ENCODE measurements around the gene ARSK. TPM values are rescaled to one million over a fixed set of nuclear protein-coding genes. Genes with fewer than 3 reads are reported as not detected.

Gene ARSK
- total RNA-seq = 6.7 and 8.2 TPM in 2 replicates

GRCh38 chr5:95554647-95555548, at the start of gene ARSK, which contains the start of gene SKIC3:
ARSK (plus strand) TSS chr5:95555101; CDS start chr5:95555279, 178 bp downstream.
SKIC3 (minus strand) TSS chr5:95554977; CDS start chr5:95547150, 7,827 bp downstream.
- Histone ChIP-seq H3K36me3 (ENCODE audit: control insufficient read depth, insufficient read depth, low read length) (no peaks in the 10 kb centered on the region), H3K4me3 (ENCODE audit: low read depth, low read length) (peak within 1 kb of the TSS; percentile 93), H3K27me3 (ENCODE audit: control insufficient read depth, insufficient read depth, low read length) (no peaks in the 10 kb centered on the region)
- DNase-seq (ENCODE audit: low read depth) = peak; percentile 94
- TF ChIP-seq CTCF (IDR thresholded peaks at IDR 0.05; ENCODE audit: insufficient read depth, low read length, poor library complexity, severe bottlenecking) = peak; percentile 31

- Histone ChIP-seq H3K4me3 (ENCODE audit: low read depth, low read length) (no peak overlapping the region), H3K36me3 (ENCODE audit: control insufficient read depth, insufficient read depth, low read length) (no peaks in the 10 kb centered on the region)
- no peak for DNase-seq (ENCODE audit: low read depth)
Observed at GRCh38 chr5:95508550-95508949, 46.4 kb upstream of the ARSK start.

GRCh38 chr5:95511606-95512005, 43.3 kb upstream of the ARSK start:
- no peak for TF ChIP-seq CTCF (IDR thresholded peaks at IDR 0.05; ENCODE audit: insufficient read depth, low read length, poor library complexity, severe bottlenecking)
- H3K36me3 ChIP-seq (ENCODE audit: control insufficient read depth, insufficient read depth, low read length) = no peaks in the 10 kb centered on the region

More at GRCh38 chr5:95508550-95508949, 46.4 kb upstream of the ARSK start:
- TF ChIP-seq CTCF (IDR thresholded peaks at IDR 0.05; ENCODE audit: insufficient read depth, low read length, poor library complexity, severe bottlenecking) = no peak
- no peaks in the 10 kb centered on the region for H3K27me3 ChIP-seq (ENCODE audit: control insufficient read depth, insufficient read depth, low read length)

GRCh38 chr5:95518417-95518816, 36.5 kb upstream of the ARSK start:
- DNase-seq (ENCODE audit: low read depth) = no peak
- Histone ChIP-seq H3K36me3 (ENCODE audit: control insufficient read depth, insufficient read depth, low read length) (peaks cover 1% of the 10 kb centered on the region), H3K4me3 (ENCODE audit: low read depth, low read length) (no peak overlapping the region), H3K27me3 (ENCODE audit: control insufficient read depth, insufficient read depth, low read length) (no peaks in the 10 kb centered on the region)
- no peak for TF ChIP-seq CTCF (IDR thresholded peaks at IDR 0.05; ENCODE audit: insufficient read depth, low read length, poor library complexity, severe bottlenecking)

More at GRCh38 chr5:95511606-95512005, 43.3 kb upstream of the ARSK start:
- Histone ChIP-seq H3K27me3 (ENCODE audit: control insufficient read depth, insufficient read depth, low read length) (no peaks in the 10 kb centered on the region), H3K4me3 (ENCODE audit: low read depth, low read length) (no peak overlapping the region)
- no peak for DNase-seq (ENCODE audit: low read depth)

- peaks cover 1% of the 10 kb centered on the region for H3K36me3 ChIP-seq (ENCODE audit: control insufficient read depth, insufficient read depth, low read length)
- TF ChIP-seq CTCF (IDR thresholded peaks at IDR 0.05; ENCODE audit: insufficient read depth, low read length, poor library complexity, severe bottlenecking) = no peak
- DNase-seq (ENCODE audit: low read depth) = no peak
- H3K27me3 ChIP-seq (ENCODE audit: control insufficient read depth, insufficient read depth, low read length) = no peaks in the 10 kb centered on the region
- H3K4me3 ChIP-seq (ENCODE audit: low read depth, low read length) = no peak overlapping the region
Observed at GRCh38 chr5:95519151-95519550, 35.8 kb upstream of the ARSK start.

Data from kidney epithelial cell (primary cell).